Measurements from ENCODE around the gene BASP1.
A peak's percentile ranks its signal among the peaks of the same experiment; 100 is the strongest.

The BASP1 gene, protein sequence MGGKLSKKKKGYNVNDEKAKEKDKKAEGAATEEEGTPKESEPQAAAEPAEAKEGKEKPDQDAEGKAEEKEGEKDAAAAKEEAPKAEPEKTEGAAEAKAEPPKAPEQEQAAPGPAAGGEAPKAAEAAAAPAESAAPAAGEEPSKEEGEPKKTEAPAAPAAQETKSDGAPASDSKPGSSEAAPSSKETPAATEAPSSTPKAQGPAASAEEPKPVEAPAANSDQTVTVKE

DNA sequence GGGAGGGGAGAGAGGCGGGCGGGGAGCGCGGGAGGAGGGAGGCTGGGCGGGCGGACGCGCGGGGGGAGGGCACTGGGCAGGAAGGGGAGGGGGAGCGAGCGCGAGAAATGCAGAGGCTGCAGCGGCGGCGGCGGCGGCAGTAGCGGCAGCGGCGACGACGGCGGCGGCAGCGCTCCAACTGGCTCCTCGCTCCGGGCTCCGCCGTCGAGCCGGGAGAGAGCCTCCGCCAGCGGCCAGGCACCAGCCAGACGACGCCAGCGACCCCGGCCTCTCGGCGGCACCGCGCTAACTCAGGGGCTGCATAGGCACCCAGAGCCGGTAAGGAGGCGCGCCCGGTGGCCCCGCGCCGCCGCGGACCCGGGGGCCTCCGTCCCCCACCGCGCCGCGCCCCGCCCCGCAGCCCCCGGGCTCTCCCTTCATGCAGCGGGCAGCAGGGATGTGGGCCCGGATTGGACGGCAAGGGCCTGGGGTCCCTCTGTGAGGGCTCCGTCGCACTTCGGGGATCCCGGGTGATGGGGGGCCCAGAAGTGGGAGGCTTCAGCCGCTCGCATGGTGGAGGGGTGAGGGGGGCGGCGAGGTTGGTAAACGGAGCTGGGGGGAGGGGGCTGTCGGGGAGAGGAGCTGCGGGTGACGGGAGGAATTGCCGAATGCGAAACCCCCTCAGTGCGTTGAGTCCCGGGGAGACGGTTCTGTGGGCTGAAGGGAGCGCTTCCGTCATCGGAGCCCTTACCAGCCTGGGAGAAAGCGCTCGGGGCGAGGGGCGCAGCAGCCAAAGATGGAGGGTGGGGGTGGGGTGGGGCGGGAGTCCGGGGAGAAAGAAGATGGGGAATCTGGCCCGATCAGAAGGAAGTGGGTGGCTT lies at the start of gene BASP1:
TSS of gene BASP1 (plus strand) at position 139 of the 860 bp plus-strand sequence. CDS start 57,586 bp downstream, outside the sequence.
- peak; percentile 56 for DNase-seq

DNA sequence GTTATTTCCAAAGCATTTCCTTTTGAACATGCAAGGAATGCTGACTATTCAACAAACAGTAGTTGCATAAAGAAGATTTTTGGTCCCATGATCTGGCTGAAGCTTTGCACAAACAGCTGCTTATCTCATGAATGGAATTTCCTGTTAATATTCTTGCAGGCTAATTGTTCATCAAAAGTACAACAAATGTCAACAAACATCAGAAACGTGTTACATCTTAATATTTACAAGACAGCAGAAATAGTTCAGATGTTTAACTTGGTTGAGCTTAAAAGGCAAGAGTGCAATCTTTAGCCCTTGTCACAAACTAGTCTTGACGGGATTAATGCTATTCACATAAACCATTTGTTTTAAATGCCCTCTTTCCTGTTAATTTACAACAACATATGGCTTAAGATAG lies 47.9 kb upstream of the BASP1 start:
- DNase-seq = no peak

- no peak for DNase-seq
These were observed 44.6 kb upstream of the BASP1 start for GRCh38 chr5:17172791-17173190.

- DNase-seq = no peak
These were observed 42.5 kb upstream of the BASP1 start for GRCh38 chr5:17174965-17175364.

DNA sequence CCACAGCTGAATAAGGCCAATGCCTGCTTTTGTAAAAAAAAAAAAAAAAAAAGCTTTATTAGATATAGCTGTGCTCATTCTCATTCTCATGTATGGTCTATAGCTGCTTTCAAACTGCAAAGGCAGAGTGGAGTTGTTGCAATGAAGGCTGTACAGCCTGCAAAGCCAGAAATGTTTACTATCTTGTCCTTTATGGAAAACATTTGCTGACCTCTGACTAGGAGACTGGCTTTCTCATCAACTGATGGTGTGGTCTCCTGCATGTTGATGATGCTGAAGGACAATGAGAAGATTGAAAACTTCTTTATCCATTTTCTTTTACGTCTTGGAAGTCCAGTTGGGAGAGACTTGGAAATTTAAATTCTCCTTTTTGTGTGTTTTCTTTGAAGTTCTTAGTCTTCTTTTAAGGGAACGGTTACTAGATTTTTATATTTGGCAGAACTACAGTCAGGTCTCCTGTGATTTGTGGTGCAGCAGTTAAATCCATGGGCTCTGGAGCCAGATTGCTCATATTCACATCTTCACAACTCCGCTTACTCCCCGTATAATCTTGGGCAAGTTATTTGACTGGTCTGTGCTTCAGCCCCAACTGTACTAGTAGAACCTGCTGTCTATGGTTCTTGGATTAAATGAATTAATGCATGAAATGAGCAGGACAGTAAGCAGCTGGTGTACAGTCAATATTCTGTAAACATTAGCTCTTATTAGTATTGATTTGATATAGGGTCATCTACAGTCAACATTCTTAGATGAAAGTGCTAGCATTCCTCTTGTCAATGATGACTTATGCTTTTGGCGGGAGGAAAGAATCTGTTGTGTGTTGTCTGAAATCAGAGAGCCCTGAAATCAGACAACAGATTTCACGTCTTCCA lies 39.7 kb upstream of the BASP1 start:
- DNase-seq = no peak

DNA sequence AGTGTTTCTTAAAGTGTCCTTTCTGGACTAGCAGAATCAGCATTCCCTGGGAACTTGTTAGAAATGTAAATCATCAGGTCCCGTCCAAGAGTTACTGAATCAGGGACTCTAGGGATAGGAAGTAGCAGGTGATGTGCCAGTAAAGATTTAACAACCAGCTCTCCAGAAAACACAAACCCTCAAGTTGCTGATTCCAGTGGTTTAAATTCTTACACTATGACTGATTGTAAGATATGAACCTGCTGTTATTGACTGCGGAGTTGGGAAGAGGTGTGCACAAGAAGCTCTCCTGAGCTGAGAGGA lies 39.1 kb upstream of the BASP1 start:
- DNase-seq = no peak

DNA sequence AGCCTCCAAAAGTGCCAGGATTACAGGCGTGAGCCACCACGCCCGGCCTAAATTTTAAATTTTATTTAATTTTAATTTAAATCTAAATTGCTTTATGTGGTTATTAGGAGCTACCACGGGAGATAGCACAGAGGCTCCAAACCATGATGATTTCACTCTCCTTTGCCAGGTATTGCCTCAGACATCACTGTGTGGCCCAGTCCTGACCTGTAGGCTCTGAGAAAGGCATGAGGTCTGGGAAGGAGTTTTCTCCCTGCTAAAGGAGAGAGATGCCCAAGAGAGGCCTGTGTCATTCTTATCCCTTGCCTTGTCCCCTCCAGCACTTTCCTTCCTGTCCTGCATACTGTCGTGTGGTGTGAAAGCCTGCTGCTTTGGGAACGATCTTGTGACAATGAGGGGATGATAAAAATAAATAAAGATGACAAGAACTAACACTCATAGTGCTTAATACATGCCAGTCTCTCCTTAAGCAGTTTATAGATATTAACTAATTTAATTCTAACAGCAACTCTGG lies 37.0 kb upstream of the BASP1 start:
- no peak for DNase-seq

GRCh38 chr5:17180864-17181723 lies 36.3 kb upstream of the BASP1 start:
- DNase-seq = peak; percentile 46

DNA sequence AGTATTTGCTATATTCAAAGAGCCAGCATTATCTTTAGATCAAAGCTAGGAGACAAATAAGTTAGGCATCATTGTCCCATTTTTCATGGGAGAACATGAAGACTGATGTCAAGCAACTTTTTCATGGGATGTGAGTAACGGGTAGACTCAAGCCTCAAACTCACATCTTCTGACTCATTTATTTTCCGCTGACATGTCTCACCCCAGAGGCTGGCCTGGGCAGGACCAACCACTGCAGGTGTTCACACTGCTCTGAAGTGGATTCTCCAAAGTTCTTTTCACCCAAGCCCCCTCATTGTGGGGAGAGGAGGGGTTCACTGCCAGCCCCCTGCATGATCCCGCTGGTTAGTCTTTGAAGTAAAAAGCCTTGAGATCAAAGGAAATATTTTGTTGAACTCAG lies 34.9 kb upstream of the BASP1 start:
- DNase-seq = peak; percentile 29

DNA sequence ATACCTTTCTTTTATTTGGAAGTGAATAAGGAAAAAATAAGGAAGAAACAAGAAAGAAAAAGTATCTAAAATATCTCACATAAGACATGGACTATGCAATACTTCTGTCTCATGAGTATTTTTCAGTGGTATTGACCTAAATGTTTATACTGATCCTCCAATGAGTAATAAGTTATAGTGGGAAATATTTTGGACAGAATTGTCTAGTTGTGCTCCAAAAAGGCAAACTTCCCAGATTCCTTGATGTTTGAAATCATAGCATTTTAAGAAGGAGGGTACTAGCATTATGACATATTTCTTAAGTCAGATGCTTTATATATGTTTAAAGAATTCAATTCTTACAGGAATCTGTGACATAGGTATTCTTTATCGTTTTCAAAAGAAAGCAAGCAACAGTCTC lies 34.5 kb upstream of the BASP1 start:
- DNase-seq = no peak

DNA sequence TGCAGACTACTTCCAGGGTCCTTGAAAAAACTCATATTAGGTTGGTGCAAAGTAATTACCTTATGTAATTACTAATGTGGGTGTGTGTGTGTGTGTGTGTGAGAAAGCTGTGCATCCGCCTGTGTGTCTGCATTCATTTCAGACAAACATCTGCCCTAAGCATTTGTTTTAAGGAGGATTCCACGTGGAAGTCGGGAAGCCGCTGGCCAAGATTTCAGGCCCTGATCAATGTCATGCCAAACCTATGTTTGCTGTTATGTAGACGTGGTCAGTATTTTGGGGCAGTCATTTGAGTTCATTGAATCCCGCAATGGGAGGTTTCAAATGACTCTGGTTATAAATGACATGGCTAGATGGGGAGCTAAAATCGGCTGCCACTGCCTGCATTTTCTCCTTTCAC lies 33.6 kb upstream of the BASP1 start:
- no peak for DNase-seq

DNA sequence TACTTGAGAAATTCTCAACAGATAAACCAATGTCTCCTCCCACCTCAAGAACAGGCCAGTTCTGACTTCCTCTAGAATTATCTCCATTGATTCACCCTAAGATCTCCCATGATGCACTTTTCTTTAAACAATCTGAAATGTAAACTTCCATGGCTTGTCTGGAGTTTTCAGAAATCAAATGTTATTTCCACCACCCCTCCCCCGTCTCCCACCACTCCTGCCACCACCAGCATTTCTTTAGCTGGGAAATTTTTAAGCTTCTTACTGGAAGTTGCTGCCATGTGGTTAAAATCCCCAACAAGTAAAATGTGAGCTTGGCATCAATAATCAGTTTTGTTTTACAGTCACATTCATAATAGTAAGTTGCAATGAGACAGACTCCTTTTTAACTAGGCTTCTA lies 32.8 kb upstream of the BASP1 start:
- no peak for DNase-seq

DNA sequence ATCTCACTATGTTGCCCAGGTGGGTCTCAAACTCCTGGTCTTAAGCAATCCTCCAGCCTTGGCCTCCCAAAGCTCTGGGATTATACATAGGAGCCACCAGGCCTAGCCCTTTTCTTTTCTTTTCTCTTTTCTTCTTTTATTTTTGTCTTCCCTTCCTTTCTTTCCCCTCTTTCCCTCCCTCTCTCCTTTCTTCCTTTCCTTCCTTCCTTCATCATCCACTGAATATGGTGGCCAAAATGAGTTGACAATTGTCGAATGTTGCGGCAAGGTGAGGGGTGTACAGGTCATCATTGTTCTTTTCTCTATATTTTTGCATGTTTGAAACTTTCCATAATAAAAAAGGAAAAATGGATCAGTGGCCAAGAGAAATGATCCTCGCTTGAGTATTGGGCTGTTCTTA lies 32.1 kb upstream of the BASP1 start:
- no peak for DNase-seq

GRCh38 chr5:17185773-17186172 lies 31.7 kb upstream of the BASP1 start:
- no peak for DNase-seq

- DNase-seq = no peak
These were observed 31.2 kb upstream of the BASP1 start for GRCh38 chr5:17186256-17186655.

DNA sequence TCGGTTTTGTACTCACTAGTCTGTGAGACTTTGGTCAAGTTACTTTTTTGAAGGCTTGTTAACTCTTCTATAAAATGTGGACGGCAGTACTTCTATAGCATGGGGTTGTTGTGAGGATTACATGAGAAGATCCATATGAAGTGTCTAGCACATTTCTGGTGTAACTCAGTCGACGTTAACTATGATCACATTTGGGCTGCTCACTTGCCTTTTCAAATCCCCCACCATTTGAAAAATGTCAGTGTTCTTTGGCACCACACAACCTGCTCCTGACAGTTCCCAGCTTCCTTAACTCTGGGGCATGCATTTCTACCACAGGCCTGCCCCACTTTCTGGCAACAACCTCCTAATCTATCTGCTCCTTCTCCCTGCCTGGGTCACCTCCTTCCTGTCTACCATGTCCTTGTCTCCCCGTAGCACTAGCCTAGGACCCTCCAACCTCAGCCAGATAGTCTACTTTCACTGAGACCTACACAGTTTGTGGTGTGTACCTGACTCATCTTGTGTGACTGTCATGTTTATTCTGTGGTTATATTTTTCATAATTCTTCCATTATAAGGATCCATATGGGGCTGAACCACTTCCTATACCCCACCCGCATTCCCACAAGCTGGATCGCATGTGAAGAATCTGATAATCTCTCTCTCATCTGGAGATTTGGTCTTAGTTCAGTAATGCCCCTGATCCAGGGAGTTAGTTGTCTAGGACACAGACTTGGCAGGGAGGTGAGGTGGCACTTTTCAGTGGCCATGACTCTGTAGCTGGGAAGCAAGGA lies 30.2 kb upstream of the BASP1 start:
- no peak for DNase-seq

DNA sequence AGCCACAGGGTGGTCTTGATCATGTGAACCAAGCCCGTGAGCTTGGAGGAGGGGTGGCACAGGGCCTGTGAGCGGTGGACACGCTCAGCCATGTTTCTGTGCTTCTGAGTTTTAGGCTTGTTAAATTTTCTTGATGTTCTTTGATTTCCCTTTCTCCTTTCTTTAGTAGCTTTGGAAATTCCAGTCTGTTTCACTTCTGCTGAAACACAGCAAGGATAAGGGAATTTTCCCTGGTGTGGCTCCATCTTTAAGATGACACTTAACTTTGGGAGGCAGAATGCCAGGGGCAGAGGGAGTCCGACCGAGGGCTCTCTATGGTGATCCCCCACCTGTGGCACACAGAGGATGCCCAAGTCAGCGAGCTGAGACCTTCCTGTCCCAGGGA lies 29.7 kb upstream of the BASP1 start:
- DNase-seq = no peak

DNA sequence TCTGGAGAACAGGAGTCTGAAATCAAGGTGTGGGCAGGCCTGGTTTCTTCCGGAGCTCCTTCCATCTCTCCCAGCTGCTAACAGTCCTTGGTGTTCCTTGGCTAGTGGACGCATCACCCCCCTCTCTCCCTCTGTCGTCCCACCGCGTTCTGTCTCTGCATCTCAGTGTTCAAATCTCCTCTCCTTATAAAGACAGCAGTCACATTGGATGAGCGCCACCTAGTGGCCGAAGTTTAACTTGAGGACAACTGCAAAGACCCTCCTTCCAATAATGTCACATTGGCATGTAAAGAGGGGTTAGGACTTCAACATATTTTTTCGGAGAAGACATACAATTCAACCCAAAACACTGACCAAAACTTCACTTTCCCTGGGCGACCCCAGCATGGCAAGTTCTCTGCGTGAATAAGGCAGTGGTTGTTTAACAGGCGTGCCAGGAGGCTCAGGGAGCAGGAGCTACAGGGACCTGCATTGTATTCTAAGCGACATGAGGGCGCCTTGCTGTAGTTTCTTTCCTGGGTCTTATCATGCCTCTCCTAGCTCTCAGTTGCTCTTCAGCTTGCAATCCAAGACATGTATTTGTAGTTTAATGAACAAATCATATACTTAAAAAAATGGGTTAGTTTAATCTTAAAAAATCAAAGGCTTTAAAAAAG lies 27.9 kb upstream of the BASP1 start:
- peak; percentile 80 for DNase-seq

DNA sequence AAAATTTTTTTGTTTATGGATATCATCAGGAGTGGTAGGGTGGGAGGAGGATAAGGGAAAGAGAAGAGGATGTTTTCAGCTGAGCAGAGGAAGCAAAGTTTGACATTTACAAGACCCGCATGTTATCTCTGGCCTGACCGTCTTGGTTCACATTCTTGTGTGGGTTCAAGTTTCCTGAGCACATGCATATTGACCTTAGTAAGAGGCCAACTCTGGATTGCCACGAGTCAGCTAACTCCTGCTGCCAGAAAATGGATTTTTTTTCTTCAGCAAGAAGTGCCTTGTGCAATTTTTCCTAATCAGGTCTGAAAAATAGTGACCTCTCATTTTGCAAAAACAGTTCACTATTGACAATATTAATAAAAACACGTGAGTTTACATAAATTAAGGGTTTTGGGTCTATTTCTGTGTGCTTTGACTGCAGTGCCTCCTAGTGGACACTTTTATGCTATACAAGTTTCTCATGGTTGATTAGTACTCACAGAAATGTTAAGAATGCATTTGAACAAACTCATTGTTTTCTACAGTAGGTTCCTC lies 27.1 kb upstream of the BASP1 start:
- DNase-seq = peak; percentile 9

DNA sequence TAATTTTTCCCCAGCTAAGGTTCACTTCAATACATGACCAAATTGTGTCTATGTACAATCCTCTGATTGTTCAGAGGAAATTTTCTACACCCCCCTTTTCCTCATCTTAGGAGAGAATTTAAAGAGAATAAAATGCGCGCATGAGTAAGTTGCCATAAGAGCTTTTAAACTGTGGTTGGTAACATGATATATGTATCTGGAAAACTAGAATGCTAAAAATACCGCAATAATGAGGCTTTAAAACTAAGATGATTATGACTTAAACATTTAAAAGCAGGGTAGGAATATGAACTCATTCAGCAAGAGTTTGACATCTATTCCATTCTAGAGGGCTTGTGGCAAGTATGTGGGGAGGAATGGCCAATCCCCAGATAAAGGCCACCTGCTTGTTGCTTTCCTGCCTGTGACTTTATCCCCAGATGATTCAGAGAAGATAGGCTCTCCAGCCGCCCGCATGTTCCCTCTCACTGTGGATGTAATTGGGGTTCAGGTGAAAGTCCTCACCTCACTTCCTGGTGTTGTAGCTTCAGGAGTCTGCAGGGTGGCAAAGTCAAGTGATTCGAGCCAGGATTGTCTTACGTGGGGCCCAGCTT lies 26.5 kb upstream of the BASP1 start:
- no peak for DNase-seq

All from stimulated activated CD4-positive, alpha-beta T cell treated with anti-CD3 and anti-CD28 coated beads, Interleukin-15, amount 100 ng/mL, for 24 hours (primary cell).